Activated CD8-positive, alpha-beta T cell treated with anti-CD3 and anti-CD28 coated beads for 36 hours (primary cell): ENCODE data around the gene ATP1A1. TPM values are rescaled to one million over a fixed set of nuclear protein-coding genes. Genes with fewer than 3 reads are reported as not detected.
A peak's percentile ranks its signal among the peaks of the same experiment; 100 is the strongest.

Source experiments
- ATAC-seq: fragments of 200-7000 bp; cut with Tn5 transposase; one replicate; pipeline ENCODE4 v1.10.0; 2021; ENCODE audit warnings: mild to moderate bottlenecking, moderate library complexity
- CTCF ChIA-PET: fragments of 350-600 bp; sonication (Branson Sonifier 250); formaldehyde crosslinking; loops from one replicate; lab custom pipeline; 2021; ENCODE audit warnings: antibody characterized with exemption; lab: Charles Lee
- POLR2A ChIA-PET: fragments of 350-600 bp; sonication (Branson Sonifier 250); formaldehyde crosslinking; loops from one replicate; lab custom pipeline; 2021; ENCODE audit warnings: antibody characterized with exemption; lab: Charles Lee
- DNase-seq: peaks from one replicate; pipeline ENCODE4 v3.0.0-alpha.2; 2020
- H3K27ac Mint-ChIP-seq: one replicate; pipeline ENCODE4 v1.8.0; 2021; ENCODE audit warnings: mild to moderate bottlenecking, mixed read lengths
- H3K27me3 Mint-ChIP-seq: one replicate; pipeline ENCODE4 v1.8.0; 2021; ENCODE audit warnings: mixed read lengths
- H3K36me3 Mint-ChIP-seq: one replicate; pipeline ENCODE4 v1.8.0; 2021; ENCODE audit warnings: low read depth, mixed read lengths
- H3K4me1 Mint-ChIP-seq: one replicate; pipeline ENCODE4 v1.8.0; 2021; ENCODE audit warnings: low read depth, mixed read lengths
- H3K4me3 Mint-ChIP-seq: one replicate; pipeline ENCODE4 v1.8.0; 2021; ENCODE audit warnings: mild to moderate bottlenecking, moderate library complexity, mixed read lengths
- H3K9me3 Mint-ChIP-seq: one replicate; pipeline ENCODE4 v1.8.0; 2021; ENCODE audit warnings: mixed read lengths
- intact Hi-C: fragments of 100-400 bp; cut with micrococcal nuclease; formaldehyde crosslinking; loops from one replicate; pipeline ENCODE4 v1.10.0; 2022
- total RNA-seq, 2 experiments: library from RNA; stranded (reverse); gene quantifications; one replicate each; pipeline ENCODE4 v1.2.3, GENCODE V29; 2021
- TF ChIP-seq, protein P1 (sequence below): fragments of 200-600 bp; IDR thresholded peaks from one replicate; pipeline ENCODE4 v1.8.0; 2022; ENCODE audit warnings: antibody characterized with exemption, mild to moderate bottlenecking

The ATP1A1 gene
- total RNA-seq, 2 experiments from 2014 or later: 201 to 202 TPM

DNA sequence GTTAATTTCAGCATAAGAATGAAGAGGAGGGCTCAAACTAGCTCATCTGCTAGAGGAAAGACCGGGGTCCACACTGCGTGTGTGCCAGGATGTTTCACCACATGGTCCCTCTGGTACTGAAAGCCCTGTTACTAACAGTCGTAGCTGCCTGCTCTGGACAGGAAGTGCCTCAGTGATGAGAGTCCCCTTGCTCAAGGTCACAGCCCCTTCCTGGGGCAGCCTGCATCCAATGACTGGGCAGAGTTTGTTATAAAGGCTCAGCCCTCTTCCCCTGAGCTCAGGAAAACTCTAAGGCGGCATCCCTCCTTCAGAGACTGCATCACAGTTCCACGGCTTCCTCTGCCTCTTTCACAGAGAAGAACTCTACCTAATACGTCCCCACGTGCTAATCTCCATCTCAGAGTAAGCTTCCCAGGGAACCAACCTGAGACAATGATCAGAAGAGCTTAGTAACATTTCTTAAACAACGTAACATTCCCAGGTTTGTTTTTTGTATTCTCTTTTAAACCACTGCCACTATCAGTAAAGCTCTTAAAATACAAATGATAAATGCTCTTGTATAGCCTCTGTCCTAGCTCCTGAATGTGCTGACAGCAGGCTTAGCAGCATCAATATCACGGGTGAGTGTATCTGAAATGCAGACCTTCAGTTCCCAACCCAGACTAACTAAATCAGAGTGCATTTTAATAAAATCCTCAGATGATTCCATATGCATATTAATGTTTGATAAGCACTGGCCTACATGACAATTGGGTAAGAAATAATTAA, 38.0 kb upstream of the ATP1A1 start:
- POLR2A ChIA-PET: no interaction called here
- no peak overlapping the region for H3K4me3 Mint-ChIP-seq
- CTCF ChIA-PET: interaction anchor here (1.0 to 1.2 kb wide), 4 partner anchors 8 to 166 kb away, joined by 3 to 5 read pairs (median 4); no protein-coding TSS in a partner anchor
- H3K36me3 Mint-ChIP-seq: no peaks in the 10 kb centered on the region
- DNase-seq (no peak), ATAC-seq (peak; percentile 66)
- no peaks in the 10 kb centered on the region for H3K9me3 Mint-ChIP-seq
- TF ChIP-seq, protein P1, sequence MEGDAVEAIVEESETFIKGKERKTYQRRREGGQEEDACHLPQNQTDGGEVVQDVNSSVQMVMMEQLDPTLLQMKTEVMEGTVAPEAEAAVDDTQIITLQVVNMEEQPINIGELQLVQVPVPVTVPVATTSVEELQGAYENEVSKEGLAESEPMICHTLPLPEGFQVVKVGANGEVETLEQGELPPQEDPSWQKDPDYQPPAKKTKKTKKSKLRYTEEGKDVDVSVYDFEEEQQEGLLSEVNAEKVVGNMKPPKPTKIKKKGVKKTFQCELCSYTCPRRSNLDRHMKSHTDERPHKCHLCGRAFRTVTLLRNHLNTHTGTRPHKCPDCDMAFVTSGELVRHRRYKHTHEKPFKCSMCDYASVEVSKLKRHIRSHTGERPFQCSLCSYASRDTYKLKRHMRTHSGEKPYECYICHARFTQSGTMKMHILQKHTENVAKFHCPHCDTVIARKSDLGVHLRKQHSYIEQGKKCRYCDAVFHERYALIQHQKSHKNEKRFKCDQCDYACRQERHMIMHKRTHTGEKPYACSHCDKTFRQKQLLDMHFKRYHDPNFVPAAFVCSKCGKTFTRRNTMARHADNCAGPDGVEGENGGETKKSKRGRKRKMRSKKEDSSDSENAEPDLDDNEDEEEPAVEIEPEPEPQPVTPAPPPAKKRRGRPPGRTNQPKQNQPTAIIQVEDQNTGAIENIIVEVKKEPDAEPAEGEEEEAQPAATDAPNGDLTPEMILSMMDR: no peak
- H3K27ac Mint-ChIP-seq: no peak overlapping the region
- intact Hi-C loops: no loop called here
- no peaks in the 10 kb centered on the region for H3K27me3 Mint-ChIP-seq
- peaks cover 7% of the 10 kb centered on the region for H3K4me1 Mint-ChIP-seq

DNA sequence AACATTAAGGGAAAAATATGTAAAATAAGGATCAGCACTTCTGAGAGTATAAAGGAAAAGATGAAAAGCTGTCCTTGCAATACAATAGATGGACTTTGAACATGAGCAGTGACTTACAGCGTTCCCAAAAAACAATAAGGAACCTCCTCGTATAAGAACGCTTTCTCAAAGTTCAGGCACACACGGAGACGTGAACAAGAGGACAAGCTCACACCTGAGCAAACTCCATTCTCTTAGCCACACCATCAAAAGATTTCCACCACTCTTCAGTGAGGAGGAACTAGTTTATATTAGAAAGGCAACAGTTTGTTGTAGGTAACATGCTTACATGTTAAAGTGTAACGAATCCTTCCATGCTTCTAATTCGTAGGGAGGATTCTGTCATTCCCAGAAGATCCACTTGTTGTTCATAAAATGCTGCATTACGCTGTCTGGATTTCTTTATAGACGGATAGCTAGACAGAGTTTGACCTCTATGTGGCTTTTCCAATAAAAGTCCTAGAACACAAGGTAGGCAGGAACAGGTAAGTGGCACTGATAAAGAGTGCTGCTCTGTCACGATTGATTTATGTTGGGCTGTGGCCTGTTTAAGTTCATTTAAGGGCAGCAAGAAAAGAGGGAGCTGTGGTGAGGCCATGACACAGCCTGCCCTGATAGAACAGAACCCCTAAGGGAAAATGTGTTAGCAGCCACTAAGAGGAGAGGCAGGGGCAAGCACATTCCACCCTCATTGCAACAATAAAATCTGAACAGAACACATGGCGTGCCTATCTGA, 37.0 kb upstream of the ATP1A1 start:
- intact Hi-C loops: no loop called here
- H3K27me3 Mint-ChIP-seq: no peaks in the 10 kb centered on the region
- POLR2A ChIA-PET: no interaction called here
- no peaks in the 10 kb centered on the region for H3K9me3 Mint-ChIP-seq
- TF ChIP-seq, protein P1: no peak
- CTCF ChIA-PET: interaction anchor here (1.1 to 1.3 kb wide), 3 partner anchors 8 to 197 kb away, joined by 3 to 4 read pairs (median 4); no protein-coding TSS in a partner anchor
- peaks cover 7% of the 10 kb centered on the region for H3K4me1 Mint-ChIP-seq
- no peak for DNase-seq
- no peak overlapping the region for H3K27ac Mint-ChIP-seq
- no peak overlapping the region for H3K4me3 Mint-ChIP-seq
- H3K36me3 Mint-ChIP-seq: no peaks in the 10 kb centered on the region
- ATAC-seq: no peak

DNA sequence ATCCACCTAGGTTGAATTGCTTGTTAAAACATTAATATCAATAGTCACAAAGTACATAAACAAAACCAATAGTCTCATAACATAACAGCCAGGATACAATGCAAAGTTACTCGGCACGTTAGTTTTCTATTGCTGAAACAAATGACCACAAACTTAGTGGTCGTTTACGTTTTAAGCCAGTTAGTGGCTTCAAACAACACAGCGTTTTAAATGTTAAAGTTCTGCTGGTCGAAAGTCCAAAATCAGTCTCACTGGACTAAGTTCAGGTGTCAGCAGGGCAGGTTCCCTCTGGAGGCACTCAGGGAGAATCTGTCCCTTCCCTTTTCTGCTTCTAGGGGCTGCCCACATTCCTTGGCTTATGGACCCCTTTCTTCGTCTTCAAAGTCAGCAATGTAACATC, 35.6 kb upstream of the ATP1A1 start:
- TF ChIP-seq, protein P1: no peak
- no peak overlapping the region for H3K27ac Mint-ChIP-seq
- no peak for DNase-seq
- no peaks in the 10 kb centered on the region for H3K9me3 Mint-ChIP-seq
- intact Hi-C loops: no loop called here
- ChIA-PET POLR2A (no interaction called here), CTCF (interaction anchor here (1.3 kb wide), 1 partner anchor 198 kb away, joined by 3 read pairs; no protein-coding TSS in a partner anchor)
- no peaks in the 10 kb centered on the region for H3K36me3 Mint-ChIP-seq
- no peaks in the 10 kb centered on the region for H3K27me3 Mint-ChIP-seq
- no peak for ATAC-seq
- no peak overlapping the region for H3K4me3 Mint-ChIP-seq
- peaks cover 9% of the 10 kb centered on the region for H3K4me1 Mint-ChIP-seq

DNA sequence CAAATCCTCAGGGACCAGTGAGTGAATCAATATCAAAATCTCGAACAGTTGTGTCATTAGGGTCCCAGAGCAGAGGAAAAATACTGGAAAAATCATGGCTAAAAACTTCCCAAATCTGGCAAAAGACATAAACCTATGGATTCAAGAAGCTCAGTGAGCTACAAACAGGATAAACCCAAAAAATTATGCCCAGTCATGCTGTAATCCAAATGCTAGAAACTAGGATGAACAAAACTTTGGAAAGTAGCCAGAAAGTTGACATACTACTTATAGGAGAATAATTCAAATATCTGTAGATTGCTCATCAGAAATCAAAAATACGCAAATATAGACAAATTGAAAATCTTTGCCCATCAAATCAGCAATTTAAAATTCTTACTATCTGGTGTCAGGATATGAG, 34.6 kb upstream of the ATP1A1 start:
- no peaks in the 10 kb centered on the region for H3K9me3 Mint-ChIP-seq
- intact Hi-C loops: no loop called here
- H3K27me3 Mint-ChIP-seq: no peaks in the 10 kb centered on the region
- no peak overlapping the region for H3K27ac Mint-ChIP-seq
- POLR2A ChIA-PET: no interaction called here
- ATAC-seq (no peak), DNase-seq (no peak)
- no peak overlapping the region for H3K4me3 Mint-ChIP-seq
- TF ChIP-seq, protein P1: no peak
- H3K4me1 Mint-ChIP-seq: peaks cover 5% of the 10 kb centered on the region
- no peaks in the 10 kb centered on the region for H3K36me3 Mint-ChIP-seq
- CTCF ChIA-PET: no interaction called here
